HG03442 (cell line): Measurements from ENCODE around the gene SERTAD3.
"Not testable (repeated sequence)": the region's sequence is repeated elsewhere in the genome, so short reads cannot be mapped to it uniquely, and the experiment has no call there.

Experiments
- ATAC-seq: cut with Tn5 transposase; IDR thresholded peaks from one replicate; pipeline ENCODE4 v1.9.1; 2021; ENCODE audit warnings: mild to moderate bottlenecking, moderate library complexity; ENCODE audit not compliant: unreplicated experiment

The SERTAD3 gene

GRCh38 chr19:40444000-40444824 lies at the start of gene SERTAD3:
TSS of gene SERTAD3 (minus strand) at chr19:40444335. CDS start at chr19:40442080, 2,255 bp downstream.
- peak; percentile 63 for ATAC-seq

- no peak for ATAC-seq
Measured at GRCh38 chr19:40493778-40494177, 49.6 kb upstream of the SERTAD3 start.

GRCh38 chr19:40492274-40492673 lies 48.1 kb upstream of the SERTAD3 start:
- no peak for ATAC-seq

- ATAC-seq, result no peak
Measured at GRCh38 chr19:40489882-40490230, 45.7 kb upstream of the SERTAD3 start.

DNA sequence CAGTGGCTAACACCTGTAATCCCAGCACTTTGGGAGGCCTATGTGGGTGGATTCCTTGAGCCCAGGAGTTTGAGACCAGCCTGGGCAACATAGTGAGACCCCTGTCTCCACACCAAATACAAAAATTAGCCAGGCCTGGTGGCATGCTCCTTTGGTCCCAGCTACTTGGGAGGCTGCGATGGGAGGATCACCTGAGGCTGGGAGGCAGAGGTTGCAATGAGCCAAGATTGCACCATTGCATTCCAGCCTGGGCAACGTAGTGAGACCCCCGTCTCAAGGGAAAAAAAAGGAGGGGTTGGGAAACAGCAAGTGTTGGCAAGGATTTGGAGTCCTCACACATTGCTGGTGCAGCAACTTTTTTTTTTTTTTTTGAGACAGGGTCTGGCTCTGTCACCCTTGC lies 41.9 kb upstream of the SERTAD3 start:
- no peak for ATAC-seq

- ATAC-seq, result not testable (repeated sequence)
Measured at GRCh38 chr19:40475878-40476644, 31.9 kb upstream of the SERTAD3 start.

GRCh38 chr19:40474737-40475136 lies 30.6 kb upstream of the SERTAD3 start:
- ATAC-seq, result no peak

GRCh38 chr19:40472516-40472915 lies 28.4 kb upstream of the SERTAD3 start:
- ATAC-seq, result no peak

DNA sequence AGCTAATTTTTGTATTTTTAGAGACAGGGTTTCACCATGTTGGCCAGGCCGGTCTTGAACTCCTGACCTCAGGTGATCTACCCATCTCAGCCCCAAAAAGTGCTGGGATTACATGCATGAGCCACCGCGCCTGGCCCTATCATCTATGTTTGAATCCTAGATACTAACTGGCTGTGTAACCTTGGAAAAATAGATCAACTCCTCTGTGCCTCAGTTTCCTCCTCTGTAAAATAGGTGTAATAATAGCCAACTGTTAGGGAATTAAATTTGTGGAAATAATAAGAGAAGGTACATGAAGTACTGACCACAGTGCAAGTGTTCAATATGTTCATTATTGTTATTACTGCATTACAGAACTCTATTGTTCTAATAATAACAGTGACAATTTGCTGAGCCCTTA lies 27.0 kb upstream of the SERTAD3 start:
- no peak for ATAC-seq

DNA sequence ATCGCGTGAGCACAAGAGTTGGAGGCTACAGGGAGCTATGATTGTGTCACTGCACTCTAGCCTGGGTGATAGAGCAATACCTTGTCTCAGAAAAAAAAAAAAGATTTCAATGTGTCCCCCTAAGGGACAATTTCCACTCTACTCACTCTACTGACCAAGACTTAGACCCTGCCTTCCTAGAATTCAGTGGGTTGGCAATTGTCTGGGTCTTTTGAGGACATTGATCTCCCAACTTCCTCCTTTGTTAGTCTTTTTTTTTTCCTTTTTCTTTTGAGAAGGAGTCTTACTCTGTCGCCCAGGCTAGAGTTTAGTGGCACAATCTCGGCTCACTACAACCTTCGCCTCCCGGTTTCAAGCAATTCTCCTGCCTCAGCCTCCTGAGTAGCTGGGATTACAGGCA lies 24.9 kb upstream of the SERTAD3 start:
- ATAC-seq, result no peak

GRCh38 chr19:40466985-40467734 lies 23.0 kb upstream of the SERTAD3 start, which contains the start of gene SPTBN4:
TSS of gene SPTBN4 (plus strand) at chr19:40467001. CDS start at chr19:40472622, 5,621 bp downstream.
- no peak for ATAC-seq

GRCh38 chr19:40466219-40466984 lies 22.3 kb upstream of the SERTAD3 start:
- ATAC-seq, result no peak

GRCh38 chr19:40465557-40466218 lies 21.6 kb upstream of the SERTAD3 start, which contains the start of gene BLVRB:
TSS of gene BLVRB (minus strand) at chr19:40465745. CDS start at chr19:40465688, 57 bp downstream.
- peak; percentile 83 for ATAC-seq

GRCh38 chr19:40465025-40465556 lies 21.0 kb upstream of the SERTAD3 start:
- no peak for ATAC-seq

DNA sequence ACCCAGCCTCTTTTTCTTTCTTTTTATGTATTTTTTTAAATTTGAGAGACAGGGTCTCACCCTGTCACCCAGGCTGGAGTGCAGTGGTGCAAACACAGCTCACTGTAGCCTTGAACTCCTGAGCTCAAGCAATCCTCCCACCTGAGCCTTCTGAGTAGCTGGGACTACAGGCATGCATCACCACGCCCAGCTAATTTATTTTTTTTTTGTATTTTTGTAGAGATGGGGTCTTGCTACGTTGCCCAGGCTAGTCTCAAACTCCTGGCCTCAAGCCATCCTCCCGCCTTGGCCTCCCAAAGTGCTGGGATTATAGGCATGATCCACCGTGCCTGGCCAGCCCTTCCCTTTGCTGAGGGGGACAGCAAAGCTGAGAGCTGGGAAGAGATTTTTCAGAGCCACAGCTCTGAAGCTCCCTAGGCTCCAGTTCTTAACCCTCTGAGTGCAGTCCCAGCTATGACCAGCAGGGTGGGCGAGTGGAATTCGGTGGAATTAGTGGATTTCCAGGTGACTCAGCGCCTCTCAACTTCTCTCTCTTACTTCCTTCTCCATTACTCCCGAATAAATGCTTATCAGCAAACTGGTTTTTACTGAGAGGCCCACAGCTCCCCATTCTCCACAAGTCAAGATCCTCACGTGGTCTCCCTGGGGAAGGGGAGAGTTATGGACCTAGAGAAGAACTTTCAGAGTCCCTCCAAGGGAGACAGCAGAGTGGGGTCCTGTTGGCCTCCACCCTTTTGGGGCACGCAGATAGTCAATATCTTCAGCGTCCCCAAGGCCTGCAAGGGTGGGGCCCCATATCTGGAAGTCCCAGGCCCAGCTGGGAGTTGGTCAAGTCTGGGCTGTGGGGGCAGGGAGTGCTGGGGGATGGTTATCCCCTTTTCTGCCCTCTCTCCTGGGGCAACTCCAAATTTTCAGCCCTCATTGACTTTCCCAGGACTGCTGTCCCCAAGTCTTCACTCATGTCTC lies 20.2 kb upstream of the SERTAD3 start:
- no peak for ATAC-seq

- not testable (repeated sequence) for ATAC-seq
Measured at GRCh38 chr19:40463587-40464037, 19.5 kb upstream of the SERTAD3 start.

GRCh38 chr19:40461669-40462221 lies 17.6 kb upstream of the SERTAD3 start:
- ATAC-seq, result no peak

GRCh38 chr19:40460185-40460584 lies 16.1 kb upstream of the SERTAD3 start:
- no peak for ATAC-seq
